ENCODE measurements around the gene LARP4B. TPM values are rescaled to one million over a fixed set of nuclear protein-coding genes. Genes with fewer than 3 reads are reported as not detected.

Gene LARP4B
- total RNA-seq, 2 experiments from 2014 or later: 64.8 to 143 TPM

GRCh38 chr10:930625-931325 is 730 bp downstream of the LARP4B start:
- H3K79me2 ChIP-seq (ENCODE audit: insufficient read depth, low read depth, low read length): peaks cover 53% of the 10 kb centered on the region
- H4K20me1 ChIP-seq (ENCODE audit: insufficient read depth, low read length): peaks cover 38% of the 10 kb centered on the region
- no TSS peak for BruUV-seq (replicated peaks)
- no peak for TF ChIP-seq EZH2phosphoT487 (IDR thresholded peaks at IDR 0.05; ENCODE audit: borderline replicate concordance, low read depth, low read length)
- TF ChIP-seq, protein P1, sequence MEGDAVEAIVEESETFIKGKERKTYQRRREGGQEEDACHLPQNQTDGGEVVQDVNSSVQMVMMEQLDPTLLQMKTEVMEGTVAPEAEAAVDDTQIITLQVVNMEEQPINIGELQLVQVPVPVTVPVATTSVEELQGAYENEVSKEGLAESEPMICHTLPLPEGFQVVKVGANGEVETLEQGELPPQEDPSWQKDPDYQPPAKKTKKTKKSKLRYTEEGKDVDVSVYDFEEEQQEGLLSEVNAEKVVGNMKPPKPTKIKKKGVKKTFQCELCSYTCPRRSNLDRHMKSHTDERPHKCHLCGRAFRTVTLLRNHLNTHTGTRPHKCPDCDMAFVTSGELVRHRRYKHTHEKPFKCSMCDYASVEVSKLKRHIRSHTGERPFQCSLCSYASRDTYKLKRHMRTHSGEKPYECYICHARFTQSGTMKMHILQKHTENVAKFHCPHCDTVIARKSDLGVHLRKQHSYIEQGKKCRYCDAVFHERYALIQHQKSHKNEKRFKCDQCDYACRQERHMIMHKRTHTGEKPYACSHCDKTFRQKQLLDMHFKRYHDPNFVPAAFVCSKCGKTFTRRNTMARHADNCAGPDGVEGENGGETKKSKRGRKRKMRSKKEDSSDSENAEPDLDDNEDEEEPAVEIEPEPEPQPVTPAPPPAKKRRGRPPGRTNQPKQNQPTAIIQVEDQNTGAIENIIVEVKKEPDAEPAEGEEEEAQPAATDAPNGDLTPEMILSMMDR (conservative IDR thresholded peaks at IDR 0.05; ENCODE audit: low read length): 0 out of 2 replicates have a peak, but pooled peaks have one; percentile 15
- H3K4me2 ChIP-seq (ENCODE audit: low read length): peak overlapping the region; percentile 89
- H2AFZ ChIP-seq (ENCODE audit: low read length): no peak overlapping the region
- H3K4me3 ChIP-seq (ENCODE audit: low read depth, low read length, poor library complexity, severe bottlenecking): peak overlapping the region; percentile 78
- intact Hi-C loops (cut with micrococcal nuclease; ENCODE audit: unreplicated experiment): loop anchor here (1.0 to 2.0 kb wide), 3 partner anchors 58 to 416 kb away; partner anchors contain the start of genes GTPBP4 and IDI1
- ChIA-PET CTCF (ENCODE audit: unreplicated experiment) (no interaction called here), POLR2A (interaction anchor here (0.7 to 1.5 kb wide), 5 partner anchors 18 to 150 kb away, joined by 3 to 6 read pairs (median 4); partner anchors contain the start of gene GTPBP4)
- peak; percentile 52 for DNase-seq (ENCODE audit: low spot score)
- peaks cover 34% of the 10 kb centered on the region for H3K36me3 ChIP-seq (ENCODE audit: insufficient read depth, low read length)
- H3K9me2 ChIP-seq (ENCODE audit: insufficient read depth, low read length): no peaks in the 10 kb centered on the region
- peak overlapping the region; percentile 75 for H3K27ac ChIP-seq (ENCODE audit: low read depth, low read length, poor library complexity, severe bottlenecking)
- H3K9me3 ChIP-seq (ENCODE audit: low read length): no peaks in the 10 kb centered on the region
- H3K4me1 ChIP-seq (ENCODE audit: insufficient read depth, low read length, poor library complexity, severe bottlenecking): peaks cover 47% of the 10 kb centered on the region

DNA sequence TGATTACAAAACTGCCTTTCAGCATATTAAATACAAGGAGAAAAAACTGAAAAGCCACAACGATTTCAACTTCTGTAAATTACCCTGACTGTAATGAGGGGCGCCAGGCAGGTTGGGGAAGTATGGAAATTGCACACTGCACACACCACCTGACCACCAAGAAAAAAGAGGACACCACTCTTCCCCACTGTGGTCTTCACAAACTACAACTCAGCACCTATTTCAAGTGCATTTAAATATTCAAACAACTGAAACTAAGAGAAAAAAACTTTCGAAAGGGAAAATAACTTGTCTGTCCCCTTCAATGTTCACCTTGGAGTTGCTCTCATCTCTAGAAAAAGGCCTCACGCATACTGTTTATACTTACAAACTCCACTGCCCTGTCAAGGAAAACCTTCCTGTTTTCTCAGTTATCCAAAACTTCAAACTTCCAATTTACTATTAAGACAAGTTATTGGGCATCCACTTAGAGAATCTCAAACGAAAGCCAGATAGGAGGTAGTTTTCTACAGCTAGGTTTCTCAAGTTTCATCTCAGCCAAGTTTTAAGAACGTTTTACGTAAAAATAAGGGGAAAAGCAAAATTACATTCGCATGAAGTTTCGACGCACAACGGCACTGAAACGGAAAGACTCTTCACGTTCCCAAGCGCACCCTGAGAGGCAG is 1.4 kb downstream of the LARP4B start:
- no peak overlapping the region for H2AFZ ChIP-seq (ENCODE audit: low read length)
- peak; percentile 36 for DNase-seq (ENCODE audit: low spot score)
- POLR2A ChIA-PET: interaction anchor here (0.6 to 1.8 kb wide), 6 partner anchors 15 to 417 kb away, joined by 3 to 4 read pairs (median 4); partner anchors contain the start of gene GTPBP4

More for the DNA sequence above, 1.4 kb downstream of the LARP4B start:
- intact Hi-C loops (cut with micrococcal nuclease; ENCODE audit: unreplicated experiment): loop anchor here (2.0 kb wide), 2 partner anchors 119 to 415 kb away; partner anchors contain the start of gene IDI1
- Histone ChIP-seq H3K36me3 (ENCODE audit: insufficient read depth, low read length) (peaks cover 41% of the 10 kb centered on the region), H3K4me3 (ENCODE audit: low read depth, low read length, poor library complexity, severe bottlenecking) (peak overlapping the region; percentile 78), H3K4me2 (ENCODE audit: low read length) (peak overlapping the region; percentile 89), H3K27ac (ENCODE audit: low read depth, low read length, poor library complexity, severe bottlenecking) (peak overlapping the region; percentile 75), H4K20me1 (ENCODE audit: insufficient read depth, low read length) (peaks cover 40% of the 10 kb centered on the region), H3K4me1 (ENCODE audit: insufficient read depth, low read length, poor library complexity, severe bottlenecking) (peaks cover 47% of the 10 kb centered on the region), H3K9me2 (ENCODE audit: insufficient read depth, low read length) (no peaks in the 10 kb centered on the region), H3K79me2 (ENCODE audit: insufficient read depth, low read depth, low read length) (peaks cover 60% of the 10 kb centered on the region), H3K9me3 (ENCODE audit: low read length) (no peaks in the 10 kb centered on the region)
- CTCF ChIA-PET (ENCODE audit: unreplicated experiment): no interaction called here
- TF ChIP-seq EZH2phosphoT487 (IDR thresholded peaks at IDR 0.05; ENCODE audit: borderline replicate concordance, low read depth, low read length): no peak
- TF ChIP-seq, protein P1 (conservative IDR thresholded peaks at IDR 0.05; ENCODE audit: low read length): no peak
- BruUV-seq (replicated peaks): no TSS peak

All from OCI-LY7 (cell line).